Activated effector memory CD4-positive, alpha-beta T cell treated with Interleukin-2 at 50 U/mL for 16 hours (primary cell): ENCODE results near the gene CCDC148.
"Not testable (repeated sequence)": the region's sequence is repeated elsewhere in the genome, so short reads cannot be mapped to it uniquely, and the experiment has no call there.

Source experiments
- DNase-seq: peaks from one replicate; pipeline ENCODE4 v3.0.0-alpha.2; 2020

Gene CCDC148

GRCh38 chr2:158276619-158277471, 179.7 kb downstream of the CCDC148 start:
- DNase-seq = no peak

GRCh38 chr2:158273791-158274190, 182.8 kb downstream of the CCDC148 start:
- DNase-seq = no peak

- no peak for DNase-seq
These were observed 186.0 kb downstream of the CCDC148 start for GRCh38 chr2:158270536-158270935.

DNA sequence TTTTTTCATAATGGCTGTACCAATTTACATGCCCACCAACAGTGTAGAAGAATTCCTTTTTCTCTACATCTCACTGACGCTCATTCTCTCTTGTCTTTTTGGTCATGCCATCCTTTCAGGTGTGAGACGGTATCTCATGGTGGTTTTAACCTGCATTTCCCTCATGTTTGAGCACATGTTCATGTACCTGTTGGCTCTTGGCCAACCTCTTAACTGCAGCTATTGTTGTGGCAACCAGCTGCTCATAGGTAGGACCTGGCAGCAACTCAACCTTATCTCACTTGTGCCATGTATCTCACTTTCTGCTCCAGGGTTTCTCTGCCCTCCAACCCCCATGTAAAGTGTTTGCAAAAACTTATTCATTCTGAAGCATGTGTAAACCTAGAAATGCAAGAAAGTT, 187.4 kb downstream of the CCDC148 start:
- no peak for DNase-seq

DNA sequence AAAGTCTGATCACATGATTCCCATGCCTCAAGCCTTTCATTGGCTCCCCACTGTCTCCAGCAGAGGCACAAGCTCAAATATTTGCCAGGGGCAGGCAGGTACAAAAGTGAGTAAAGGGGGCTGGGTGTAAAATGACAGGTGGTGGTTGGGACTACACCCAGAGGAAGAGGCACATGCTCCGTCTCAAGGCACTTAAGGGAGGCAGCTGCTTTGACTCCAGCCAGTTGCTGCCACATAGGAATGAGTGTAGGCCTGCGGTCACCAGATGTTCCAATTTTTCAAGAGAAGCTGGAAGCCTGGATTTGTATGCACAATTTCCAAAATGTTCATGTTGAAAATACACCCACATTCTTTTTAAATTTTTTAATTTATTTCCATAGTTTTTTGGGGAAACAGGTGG, 190.4 kb downstream of the CCDC148 start:
- no peak for DNase-seq

GRCh38 chr2:158255257-158255656, 201.3 kb downstream of the CCDC148 start:
- no peak for DNase-seq

DNA sequence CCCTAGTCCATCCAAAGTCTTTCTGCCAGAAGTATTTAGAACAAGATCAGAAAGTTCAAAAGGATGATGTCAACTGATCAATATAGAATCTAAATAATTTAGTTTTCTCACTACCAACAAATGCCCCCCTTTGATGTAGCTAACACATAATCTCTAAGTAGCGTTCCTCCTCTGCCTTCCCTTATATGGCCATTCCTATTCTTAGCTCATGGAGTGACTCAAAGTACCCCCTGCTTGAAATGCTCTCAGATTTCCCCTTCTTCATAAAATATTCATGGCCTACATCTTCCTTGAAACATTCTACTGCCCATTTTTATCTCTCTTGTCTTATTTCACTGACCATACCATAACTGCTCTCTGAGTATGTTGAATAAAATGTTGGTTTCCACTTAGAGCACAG, 203.4 kb downstream of the CCDC148 start:
- DNase-seq = no peak

DNA sequence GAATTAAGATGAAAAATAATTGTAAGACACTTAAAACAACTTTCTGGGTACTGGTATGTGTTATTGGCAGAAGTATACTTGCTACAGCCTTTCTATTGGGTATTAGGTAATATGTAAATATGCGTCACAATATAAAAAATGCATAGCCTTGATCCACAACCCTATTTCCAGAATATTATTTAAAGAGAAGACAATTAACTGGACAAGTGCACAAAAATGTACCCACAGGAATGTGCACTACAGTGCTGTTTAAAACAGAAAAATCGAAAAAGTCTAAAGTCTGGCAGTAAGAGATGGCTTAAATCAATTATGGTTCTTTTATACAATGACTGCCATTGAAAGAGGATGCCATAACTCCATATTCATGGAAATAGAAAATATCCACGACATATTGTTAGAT, 205.2 kb downstream of the CCDC148 start:
- DNase-seq = no peak

DNA sequence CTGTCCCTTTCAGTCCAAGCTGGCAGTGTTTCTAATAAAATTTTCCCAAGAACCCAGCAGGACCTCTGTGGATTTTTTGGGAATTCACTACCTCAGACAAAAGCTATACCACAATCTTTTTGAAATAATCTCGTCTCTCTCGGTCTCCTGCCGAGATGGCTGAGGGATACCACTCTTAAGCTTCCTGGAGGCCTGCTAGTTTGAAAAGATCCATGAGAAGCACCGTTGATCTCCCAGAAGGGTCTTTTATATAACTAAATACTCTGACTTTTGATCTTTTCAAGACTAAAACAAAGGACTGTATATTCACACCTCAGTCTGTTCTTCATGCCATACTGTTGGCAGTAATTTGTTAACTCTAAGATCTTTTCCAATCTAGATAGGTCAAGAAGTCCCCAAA, 213.2 kb downstream of the CCDC148 start:
- DNase-seq = no peak

DNA sequence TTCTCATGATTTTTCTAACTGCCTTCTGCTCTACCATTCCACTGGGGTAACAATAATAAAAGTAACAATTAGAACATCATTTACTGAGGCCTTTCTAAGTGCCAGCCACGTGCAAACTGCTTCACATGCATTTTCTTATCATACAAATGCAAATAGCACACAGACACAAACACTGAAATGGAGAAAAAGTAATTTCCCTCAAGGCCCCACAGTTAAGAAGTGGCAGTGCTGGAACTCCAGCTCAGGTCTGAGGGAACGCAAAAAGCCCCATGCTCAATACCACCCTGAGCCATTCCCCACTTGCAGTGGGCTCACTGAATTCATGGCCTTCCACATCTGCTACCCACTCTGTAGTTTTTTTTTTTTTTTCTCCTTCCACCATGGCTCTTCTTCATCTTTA, 214.3 kb downstream of the CCDC148 start:
- no peak for DNase-seq

- DNase-seq = no peak
These were observed 215.6 kb downstream of the CCDC148 start for GRCh38 chr2:158240975-158241374.

DNA sequence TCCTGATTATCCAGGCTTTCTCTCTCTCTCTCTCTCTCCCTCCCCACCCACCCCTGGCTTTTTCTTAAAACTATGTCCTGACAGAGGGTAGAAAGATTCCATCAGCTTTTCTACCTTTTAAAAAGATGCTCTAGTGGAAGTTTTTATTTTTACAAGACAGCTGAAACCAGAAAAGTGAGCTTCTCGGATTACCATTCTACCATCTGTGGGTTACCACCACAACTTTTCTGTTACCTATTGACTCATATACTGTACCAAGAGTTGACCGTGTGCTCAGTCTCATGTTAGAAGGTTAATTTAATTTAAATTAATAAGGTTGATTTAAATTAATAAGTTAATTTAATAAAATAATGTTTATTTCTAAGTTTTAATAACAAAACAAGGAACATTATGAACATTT, 217.3 kb downstream of the CCDC148 start:
- no peak for DNase-seq

GRCh38 chr2:158234497-158234896, 222.1 kb downstream of the CCDC148 start:
- no peak for DNase-seq

DNA sequence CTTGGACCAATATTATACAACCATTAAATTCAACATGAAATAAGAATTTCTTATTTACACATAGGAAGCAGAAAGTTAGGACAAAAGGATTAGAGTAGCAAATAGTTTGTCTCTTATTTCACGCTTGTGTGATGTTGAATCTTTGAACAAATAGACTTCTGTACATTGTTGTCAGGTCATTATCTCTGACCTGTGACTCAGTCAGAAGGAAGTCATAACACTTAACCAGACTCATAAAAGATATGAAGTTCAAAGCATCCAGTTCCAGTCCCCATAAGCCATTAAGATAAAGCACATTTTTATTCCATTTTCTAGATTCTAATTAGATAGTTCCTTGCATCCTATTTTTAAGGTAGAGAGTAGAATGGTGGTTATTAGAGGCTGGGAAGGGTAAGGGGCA, 224.1 kb downstream of the CCDC148 start:
- DNase-seq = no peak

GRCh38 chr2:158228943-158229508, 227.5 kb downstream of the CCDC148 start:
- DNase-seq = no peak

- not testable (repeated sequence) for DNase-seq
These were observed 233.5 kb downstream of the CCDC148 start for GRCh38 chr2:158223066-158223465.

- no peak for DNase-seq
These were observed 235.2 kb downstream of the CCDC148 start for GRCh38 chr2:158221063-158222020.

DNA sequence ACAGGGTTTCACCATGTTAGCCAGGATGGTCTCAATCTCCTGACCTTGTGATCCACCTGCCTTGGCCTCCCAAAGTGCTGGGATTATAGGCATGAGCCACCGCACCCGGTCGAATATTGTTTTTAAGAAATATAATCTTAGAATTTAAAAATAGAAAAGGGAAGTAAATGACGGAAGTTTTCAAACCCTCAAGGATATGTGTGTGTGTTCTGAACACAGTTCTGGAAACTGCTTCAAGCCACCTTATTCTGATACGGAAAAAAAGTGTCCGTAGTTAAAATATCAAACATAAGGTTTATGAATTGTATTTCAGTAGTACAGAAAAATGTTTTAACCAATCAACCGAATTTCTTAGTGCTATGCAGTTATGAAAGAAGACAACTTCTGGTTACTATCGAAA, 239.0 kb downstream of the CCDC148 start:
- no peak for DNase-seq

DNA sequence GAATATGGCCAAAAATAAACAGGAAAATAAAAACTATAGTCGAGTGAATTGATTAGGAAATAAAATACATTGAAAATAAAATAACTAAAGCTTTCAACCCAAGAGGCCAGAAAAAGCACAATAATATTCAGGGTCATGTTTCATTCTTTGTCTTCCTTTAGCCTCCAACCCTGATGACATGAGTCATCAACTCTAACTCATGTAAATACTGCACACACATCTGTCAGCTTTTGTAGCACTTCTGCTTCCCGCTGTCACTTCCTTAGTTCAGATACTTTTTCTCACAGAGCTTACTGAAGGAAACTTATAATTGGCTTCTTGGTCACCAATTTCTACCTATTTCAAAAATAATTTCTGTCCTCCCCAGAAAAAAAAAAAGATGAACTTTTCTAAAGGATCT, 242.1 kb downstream of the CCDC148 start:
- DNase-seq = no peak

GRCh38 chr2:158213773-158214172, 242.8 kb downstream of the CCDC148 start:
- no peak for DNase-seq

DNA sequence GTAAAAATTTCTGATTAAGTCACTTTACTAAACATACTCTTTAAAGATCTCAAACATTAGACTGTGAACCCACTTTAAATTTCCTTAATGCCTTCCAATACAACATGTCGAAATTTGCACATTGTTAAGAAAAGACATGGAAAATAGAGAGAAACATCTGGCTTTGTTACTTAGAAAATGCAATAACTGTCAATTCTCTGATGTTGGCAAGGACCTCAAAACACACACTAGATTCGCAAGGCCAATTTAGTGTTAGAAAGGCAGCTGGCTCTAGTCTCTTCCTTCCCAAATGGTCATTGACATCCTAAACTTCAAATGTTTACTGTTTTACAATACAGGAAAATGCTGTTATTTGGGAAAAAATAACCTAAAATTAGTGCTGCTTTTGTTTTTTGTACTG, 244.3 kb downstream of the CCDC148 start:
- DNase-seq = no peak

- DNase-seq = no peak
These were observed 245.1 kb downstream of the CCDC148 start for GRCh38 chr2:158211502-158211901.

- DNase-seq = no peak
These were observed 249.2 kb downstream of the CCDC148 start for GRCh38 chr2:158207354-158207753.

DNA sequence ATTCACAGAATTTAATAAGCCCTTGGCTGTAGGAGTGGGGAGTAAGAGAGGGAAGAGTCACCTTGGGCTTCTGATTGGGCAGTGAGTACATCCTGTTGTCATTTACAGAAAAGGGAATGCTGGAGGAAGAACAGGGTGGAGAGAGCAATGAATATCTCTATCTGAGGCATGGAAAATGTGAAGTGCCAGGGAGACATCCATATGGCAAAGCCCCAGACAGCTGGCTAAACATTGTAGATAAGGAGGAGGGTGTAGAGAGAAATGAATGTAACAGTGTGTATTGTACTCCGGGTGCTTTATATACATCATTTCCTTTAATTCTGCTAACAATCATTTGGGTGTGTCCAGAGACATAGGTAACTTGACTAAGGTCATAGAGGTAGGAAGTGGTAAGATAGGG, 251.3 kb downstream of the CCDC148 start:
- DNase-seq = no peak
